ENCODE results near the gene SLC41A1. TPM values are rescaled to one million over a fixed set of nuclear protein-coding genes. Genes with fewer than 3 reads are reported as not detected.

The SLC41A1 gene
- total and polyA plus RNA-seq, 2 donors (not counting 3 experiments of a cell fraction or from before 2014, with no cell fraction given): 21.7 to 22.0 TPM

DNA sequence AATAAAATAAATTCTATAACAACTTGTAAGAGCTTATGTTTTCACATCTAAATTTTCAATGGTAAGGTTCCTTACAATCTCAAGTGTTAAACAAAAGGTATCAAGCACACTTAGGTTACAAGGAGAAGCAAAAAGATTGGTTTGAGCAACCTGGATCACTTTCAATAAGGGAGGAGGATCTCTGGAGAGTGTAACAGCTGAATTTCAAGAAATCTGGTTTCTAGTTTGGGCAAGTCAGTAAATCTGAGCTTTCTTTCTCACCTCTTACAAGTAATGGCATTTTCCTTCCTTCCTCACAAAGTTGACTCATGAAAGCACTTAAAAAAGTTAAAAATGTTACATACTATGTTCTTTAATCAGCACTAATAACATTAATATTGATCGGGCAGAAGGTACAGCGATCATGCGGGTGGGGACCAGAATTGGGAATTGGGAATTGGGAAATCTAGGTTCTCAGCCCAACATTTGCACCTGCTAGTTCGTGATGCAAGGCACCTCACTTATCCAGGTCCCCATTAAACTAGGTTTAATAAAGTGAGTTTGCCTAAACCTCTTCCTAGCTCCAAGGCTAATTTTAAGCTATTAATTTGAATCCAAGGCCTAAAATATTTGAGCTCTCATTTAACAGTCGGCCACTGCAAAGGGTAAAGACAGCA, 66.1 kb downstream of the SLC41A1 start:
- Histone ChIP-seq H3K27me3 (ENCODE audit: control insufficient read depth in 2 of 2, insufficient read depth in 2 of 2, low read length in 2 of 2) (no peaks in the 10 kb centered on the region), H3K79me2 (ENCODE audit: control insufficient read depth, insufficient read depth, low read length) (peaks cover 75% of the 10 kb centered on the region), H3K36me3 (ENCODE audit: control insufficient read depth in 2 of 2, extremely low read depth in 1 of 2, insufficient read depth in 2 of 2, low read length in 2 of 2) (no peaks in the 10 kb centered on the region), H3K9me3 (replicated peaks; ENCODE audit: control insufficient read depth, insufficient read depth, low read length) (no peaks in the 10 kb centered on the region), H2AFZ (ENCODE audit: low read depth, low read length) (no peak overlapping the region), H3K4me2 (ENCODE audit: insufficient read depth, low read length) (peak overlapping the region; percentile 96), H3K4me3 (replicated peaks in 1 of 3; ENCODE audit: insufficient read depth in 1 of 3, low read depth in 1 of 3, low read length in 3 of 3) (peak overlapping the region in 1 of 3 experiments; percentile 86), H3K9me1 (replicated peaks; ENCODE audit: control insufficient read depth, extremely low read depth, insufficient read depth, low read length) (no peaks in the 10 kb centered on the region), H3K4me1 (ENCODE audit: control insufficient read depth, extremely low read depth, insufficient read depth, low read length) (peaks cover 28% of the 10 kb centered on the region), H4K20me1 (replicated peaks; ENCODE audit: control insufficient read depth, extremely low read depth, insufficient read depth, low read length) (peaks cover 10% of the 10 kb centered on the region), H3K27ac (ENCODE audit: insufficient read depth, low read depth, low read length) (no peak overlapping the region), H3K9ac (replicated peaks; ENCODE audit: extremely low read depth, insufficient read depth, low read length) (no peak overlapping the region)
- dilution Hi-C loops (cut with MboI; ENCODE audit: extremely low pct_ligation_motif_present, low sequenced_read_pairs): no loop called here
- FAIRE-seq: no peak
- CTCF ChIA-PET: interaction anchor here (0.9 to 2.1 kb wide), 6 partner anchors 24 to 231 kb away, joined by 3 to 11 read pairs (median 3); no protein-coding TSS in a partner anchor
- intact Hi-C loops (cut with micrococcal nuclease): no loop called here
- POLR2A ChIA-PET: no interaction called here
- BruUV-seq (replicated peaks): no TSS peak
- TF ChIP-seq EZH2 (IDR thresholded peaks at IDR 0.05; ENCODE audit: borderline replicate concordance, low read depth, low read length, severe bottlenecking): no peak
- TF ChIP-seq GATA2 (IDR thresholded peaks at IDR 0.05; ENCODE audit: insufficient read depth, insufficient read length, low read depth, low read length): no peak
- no peak for TF ChIP-seq FOS (IDR thresholded peaks at IDR 0.05; ENCODE audit: borderline replicate concordance, insufficient read depth, low read length)
- TF ChIP-seq, protein P1, sequence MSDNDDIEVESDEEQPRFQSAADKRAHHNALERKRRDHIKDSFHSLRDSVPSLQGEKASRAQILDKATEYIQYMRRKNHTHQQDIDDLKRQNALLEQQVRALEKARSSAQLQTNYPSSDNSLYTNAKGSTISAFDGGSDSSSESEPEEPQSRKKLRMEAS (IDR thresholded peaks at IDR 0.05; ENCODE audit: insufficient read depth, insufficient read length): no peak
- no peak for TF ChIP-seq POLR2AphosphoS5 (IDR thresholded peaks at IDR 0.05; ENCODE audit: insufficient read depth, low read depth, low read length)
- TF ChIP-seq, protein P2, sequence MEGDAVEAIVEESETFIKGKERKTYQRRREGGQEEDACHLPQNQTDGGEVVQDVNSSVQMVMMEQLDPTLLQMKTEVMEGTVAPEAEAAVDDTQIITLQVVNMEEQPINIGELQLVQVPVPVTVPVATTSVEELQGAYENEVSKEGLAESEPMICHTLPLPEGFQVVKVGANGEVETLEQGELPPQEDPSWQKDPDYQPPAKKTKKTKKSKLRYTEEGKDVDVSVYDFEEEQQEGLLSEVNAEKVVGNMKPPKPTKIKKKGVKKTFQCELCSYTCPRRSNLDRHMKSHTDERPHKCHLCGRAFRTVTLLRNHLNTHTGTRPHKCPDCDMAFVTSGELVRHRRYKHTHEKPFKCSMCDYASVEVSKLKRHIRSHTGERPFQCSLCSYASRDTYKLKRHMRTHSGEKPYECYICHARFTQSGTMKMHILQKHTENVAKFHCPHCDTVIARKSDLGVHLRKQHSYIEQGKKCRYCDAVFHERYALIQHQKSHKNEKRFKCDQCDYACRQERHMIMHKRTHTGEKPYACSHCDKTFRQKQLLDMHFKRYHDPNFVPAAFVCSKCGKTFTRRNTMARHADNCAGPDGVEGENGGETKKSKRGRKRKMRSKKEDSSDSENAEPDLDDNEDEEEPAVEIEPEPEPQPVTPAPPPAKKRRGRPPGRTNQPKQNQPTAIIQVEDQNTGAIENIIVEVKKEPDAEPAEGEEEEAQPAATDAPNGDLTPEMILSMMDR (IDR thresholded peaks at IDR 0.05; ENCODE audit: extremely low read depth in 1 of 2, insufficient read depth in 1 of 2, low read depth in 1 of 2, low read length in 2 of 2): no peak
- no peak for TF ChIP-seq POLR2A (IDR thresholded peaks at IDR 0.05; ENCODE audit: low read depth, low read length)
- no peak for TF ChIP-seq MYC (IDR thresholded peaks at IDR 0.05; ENCODE audit: low read depth, low read length)
- TF ChIP-seq JUN (IDR thresholded peaks at IDR 0.05; ENCODE audit: borderline replicate concordance, insufficient read depth, insufficient read length, low read depth): no peak
- DNase-seq (ENCODE audit: low read depth, low spot score): peak; percentile 38
